Breast epithelium (tissue), 3 donors: ENCODE data around the gene RFT1.

ENCODE experiments used
- POLR2A ChIP-seq: fragments of 450-650 bp; IDR thresholded peaks from one replicate; pipeline ENCODE4 v1.6.1; 2016; ENCODE audit warnings: antibody characterized with exemption, mild to moderate bottlenecking, moderate library complexity
- TF ChIP-seq, protein P1 (sequence below), 3 donors: fragments of 450-650 bp; IDR thresholded peaks; one replicate each; pipeline ENCODE4 v1.5.1; 2016 to 2017; ENCODE audit warnings: antibody characterized with exemption in 3 of 3, mild to moderate bottlenecking in 3 of 3, moderate library complexity in 3 of 3

DNA sequence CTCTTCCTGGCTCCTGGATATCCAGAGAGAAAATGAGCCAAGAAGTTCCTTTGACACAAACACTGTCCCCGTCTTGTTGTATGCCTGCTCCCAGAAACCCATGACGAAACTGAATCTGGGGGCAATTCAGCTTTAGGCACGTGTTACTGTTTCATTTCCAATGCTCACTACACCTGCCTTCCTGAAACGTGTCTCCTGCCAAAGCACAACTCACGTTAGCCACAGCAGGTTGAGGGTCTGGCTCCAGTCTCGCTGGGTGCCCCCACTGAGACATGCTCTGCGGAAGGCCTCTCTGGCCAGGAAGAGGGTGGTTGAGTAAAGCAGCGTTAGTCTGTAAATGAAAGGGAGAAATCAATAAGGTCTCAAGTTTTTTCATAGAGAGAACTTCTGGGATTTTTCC lies 6.7 kb downstream of the RFT1 start:
- no peak for TF ChIP-seq POLR2A
- TF ChIP-seq, protein P1, sequence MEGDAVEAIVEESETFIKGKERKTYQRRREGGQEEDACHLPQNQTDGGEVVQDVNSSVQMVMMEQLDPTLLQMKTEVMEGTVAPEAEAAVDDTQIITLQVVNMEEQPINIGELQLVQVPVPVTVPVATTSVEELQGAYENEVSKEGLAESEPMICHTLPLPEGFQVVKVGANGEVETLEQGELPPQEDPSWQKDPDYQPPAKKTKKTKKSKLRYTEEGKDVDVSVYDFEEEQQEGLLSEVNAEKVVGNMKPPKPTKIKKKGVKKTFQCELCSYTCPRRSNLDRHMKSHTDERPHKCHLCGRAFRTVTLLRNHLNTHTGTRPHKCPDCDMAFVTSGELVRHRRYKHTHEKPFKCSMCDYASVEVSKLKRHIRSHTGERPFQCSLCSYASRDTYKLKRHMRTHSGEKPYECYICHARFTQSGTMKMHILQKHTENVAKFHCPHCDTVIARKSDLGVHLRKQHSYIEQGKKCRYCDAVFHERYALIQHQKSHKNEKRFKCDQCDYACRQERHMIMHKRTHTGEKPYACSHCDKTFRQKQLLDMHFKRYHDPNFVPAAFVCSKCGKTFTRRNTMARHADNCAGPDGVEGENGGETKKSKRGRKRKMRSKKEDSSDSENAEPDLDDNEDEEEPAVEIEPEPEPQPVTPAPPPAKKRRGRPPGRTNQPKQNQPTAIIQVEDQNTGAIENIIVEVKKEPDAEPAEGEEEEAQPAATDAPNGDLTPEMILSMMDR (IDR thresholded peaks at IDR 0.05): no peak
